Measurements from ENCODE around the gene SCAMP3.
"Not testable (repeated sequence)": the region's sequence is repeated elsewhere in the genome, so short reads cannot be mapped to it uniquely, and the experiment has no call there.

Gene SCAMP3

DNA sequence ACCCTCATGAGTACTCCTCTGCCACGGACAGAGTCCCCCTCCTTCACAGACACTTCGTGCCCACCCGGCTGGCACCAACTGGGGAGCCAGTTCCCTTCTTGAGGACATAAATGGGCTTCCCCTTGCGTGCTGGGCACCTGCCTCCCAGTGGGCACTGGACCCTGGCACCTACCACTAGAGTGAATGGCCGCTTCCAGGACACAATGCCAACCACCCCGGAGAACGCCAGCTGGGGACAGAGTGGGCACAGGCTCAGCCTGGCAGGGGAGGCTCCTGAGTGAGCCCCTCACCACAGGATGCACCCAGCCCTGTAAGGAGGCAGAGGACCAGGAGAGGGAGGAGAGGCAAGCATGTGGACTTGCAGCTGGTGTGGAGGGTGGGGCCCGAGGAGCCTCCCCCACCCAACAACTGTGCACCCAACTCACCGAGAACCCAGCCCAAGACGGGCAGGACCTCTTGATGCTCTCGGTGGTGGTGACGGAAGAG is 7.9 kb downstream of the SCAMP3 start:
- no peak for DNase-seq (ENCODE audit: low read depth)

DNA sequence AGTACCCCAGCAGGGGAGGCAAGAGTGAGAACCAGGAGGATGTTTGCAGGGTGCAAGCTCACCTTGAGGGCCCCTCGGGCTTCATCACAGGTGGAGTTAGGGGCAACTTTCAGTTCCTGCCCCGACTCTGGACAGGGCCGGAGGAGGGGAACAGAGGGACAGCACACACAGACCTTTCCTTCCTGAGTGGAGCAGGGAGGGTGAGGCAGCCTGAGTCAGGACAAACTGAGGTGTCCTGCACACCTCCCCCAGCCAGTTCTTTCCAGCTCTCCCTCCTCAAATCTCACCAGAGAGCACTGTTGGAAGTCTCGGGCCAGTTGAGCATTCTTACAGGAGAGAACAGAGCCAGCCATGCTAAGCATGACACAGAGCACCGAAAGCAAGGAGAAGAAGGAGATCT is 8.4 kb downstream of the SCAMP3 start:
- DNase-seq (ENCODE audit: low read depth): no peak

DNA sequence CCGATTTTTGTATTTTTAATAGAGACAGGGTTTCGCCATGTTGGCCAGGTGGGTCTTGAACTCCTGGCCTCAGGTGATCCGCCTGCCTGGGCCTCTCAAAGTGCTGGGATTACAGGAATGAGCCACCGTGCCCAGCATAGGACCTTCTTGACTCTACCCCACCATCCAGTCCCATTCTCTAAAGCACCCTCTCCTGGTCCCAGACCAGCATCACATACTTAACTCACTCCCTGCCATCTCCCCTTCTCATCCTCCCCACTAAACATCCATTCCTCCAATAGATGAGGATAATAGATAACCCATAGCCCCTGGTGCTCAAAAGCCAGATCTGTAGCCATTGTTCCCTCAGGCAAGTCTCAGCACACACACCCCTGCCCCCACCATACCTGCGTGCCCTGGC is 9.0 kb downstream of the SCAMP3 start:
- DNase-seq (ENCODE audit: low read depth): no peak

DNA sequence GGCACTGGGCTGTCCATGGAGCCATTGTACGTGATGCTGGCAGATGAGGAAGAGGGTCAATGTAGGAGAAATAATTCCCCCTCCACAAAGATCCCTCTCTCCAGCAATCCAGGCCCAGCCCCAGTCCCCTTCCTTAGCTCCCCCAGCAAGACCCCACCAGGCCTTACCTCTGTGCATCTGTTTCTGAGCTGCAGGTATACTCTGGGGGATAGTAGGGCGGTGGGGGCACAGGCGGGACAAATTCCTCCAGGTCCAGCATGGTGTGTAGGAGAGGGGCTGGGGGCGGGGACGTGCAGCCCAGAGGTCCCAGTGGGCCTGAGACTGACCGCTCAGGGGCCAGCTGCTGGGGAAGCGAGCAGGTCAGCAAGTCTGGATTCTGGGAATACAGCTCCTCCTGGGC is 10.6 kb downstream of the SCAMP3 start:
- no peak for DNase-seq (ENCODE audit: low read depth)

DNA sequence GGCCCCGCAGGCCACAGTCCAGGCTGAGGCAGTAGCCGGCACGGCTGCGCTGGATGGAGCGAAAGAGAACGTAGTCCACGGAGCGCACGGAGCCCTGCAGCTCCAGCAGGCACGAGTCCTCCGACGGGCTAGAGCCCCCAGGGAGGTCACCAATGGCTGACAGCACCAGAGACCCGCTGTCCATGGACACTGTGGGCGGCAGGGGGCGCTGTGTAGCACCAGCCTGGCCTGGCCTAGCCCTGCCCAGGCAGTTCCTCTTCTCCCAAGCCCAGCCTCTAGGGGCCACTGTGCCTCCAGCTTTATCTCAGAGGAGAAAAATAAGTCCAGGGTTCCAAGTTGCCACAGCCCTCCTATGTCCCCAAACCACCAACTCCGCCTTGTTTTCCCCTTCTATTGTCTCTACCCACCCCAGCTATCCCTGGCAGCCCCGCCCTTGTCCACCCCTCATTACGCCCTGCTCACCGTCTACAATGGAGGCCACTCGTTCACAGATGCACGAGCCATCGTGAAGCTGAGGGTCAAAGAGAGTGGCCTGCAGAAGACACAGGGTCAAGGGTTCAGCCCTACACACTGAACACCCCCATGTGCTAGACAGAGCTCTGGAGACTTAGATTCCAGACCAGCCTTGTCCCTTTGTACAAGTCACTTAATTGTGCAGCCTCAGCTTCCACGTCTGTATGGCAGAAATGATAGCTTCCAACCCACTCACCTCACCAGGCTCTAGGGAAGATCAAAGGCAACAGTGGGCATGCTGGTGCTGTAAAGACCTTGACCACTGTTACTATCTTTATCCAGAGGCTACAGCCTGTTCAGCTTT is 11.3 kb downstream of the SCAMP3 start:
- peak; percentile 52 for DNase-seq (ENCODE audit: low read depth)

DNA sequence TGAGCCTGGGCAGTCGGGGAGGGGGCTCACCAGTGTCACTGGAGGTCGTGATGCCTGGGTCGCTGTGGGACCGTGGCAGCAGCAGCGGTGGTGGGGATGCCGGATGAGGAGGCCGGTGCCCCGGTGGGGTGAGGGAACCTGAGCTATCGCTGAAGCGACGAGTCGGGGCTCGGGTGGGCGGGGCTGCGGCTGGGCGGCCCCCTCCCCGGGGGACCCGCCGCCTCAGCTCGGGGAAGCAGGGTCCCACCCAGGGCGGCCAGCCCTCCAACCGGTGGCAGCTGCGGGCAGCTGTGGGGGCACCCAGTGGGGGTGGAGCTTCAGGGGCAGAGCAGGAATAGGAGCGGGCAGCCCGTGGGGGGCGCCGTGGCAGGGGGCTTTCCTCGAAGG is 11.9 kb downstream of the SCAMP3 start:
- no peak for DNase-seq (ENCODE audit: low read depth)

DNA sequence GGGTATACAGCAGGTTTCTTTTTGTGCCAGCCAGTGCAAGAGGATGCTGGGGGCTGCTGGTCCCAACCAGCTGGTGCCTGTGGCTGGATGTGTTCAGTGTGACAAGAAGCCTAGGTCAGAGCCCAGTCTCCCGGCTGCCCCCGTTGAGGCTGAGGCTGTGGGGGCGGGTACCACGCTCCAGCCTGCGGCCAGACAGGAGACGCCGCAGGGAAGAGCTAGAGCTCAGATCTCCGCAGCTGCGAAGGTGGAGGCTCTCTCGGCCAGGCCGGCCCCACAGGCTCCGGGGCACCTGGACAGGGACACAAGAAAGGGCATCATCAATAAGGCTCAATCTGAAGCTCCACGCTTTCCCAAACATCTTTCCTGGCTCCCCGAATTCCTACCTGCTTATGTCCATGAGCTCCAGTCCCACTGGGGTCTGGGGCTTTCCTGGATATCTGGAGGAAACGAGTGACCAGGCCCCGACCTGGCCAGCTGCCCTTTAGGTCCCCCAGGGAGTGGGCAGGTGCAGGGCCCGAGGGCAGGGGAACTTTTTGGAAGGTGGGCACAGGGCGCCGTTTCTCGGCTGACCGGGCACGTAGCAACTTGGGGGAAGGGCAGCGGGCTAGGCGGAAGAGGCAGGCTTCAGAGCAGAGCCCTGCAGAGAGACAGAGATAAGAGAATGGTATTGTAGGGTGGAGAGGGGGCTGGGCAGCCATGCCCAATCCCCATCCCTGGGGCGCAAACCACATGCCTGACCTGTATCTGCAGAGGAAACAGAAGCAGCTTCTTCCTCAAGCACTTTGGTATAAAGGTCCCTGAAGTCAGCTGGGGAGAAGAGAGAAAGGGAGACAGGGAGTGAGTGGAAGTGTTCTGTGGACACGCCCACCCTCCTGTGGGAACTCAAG is 14.2 kb downstream of the SCAMP3 start:
- DNase-seq (ENCODE audit: low read depth): no peak

DNA sequence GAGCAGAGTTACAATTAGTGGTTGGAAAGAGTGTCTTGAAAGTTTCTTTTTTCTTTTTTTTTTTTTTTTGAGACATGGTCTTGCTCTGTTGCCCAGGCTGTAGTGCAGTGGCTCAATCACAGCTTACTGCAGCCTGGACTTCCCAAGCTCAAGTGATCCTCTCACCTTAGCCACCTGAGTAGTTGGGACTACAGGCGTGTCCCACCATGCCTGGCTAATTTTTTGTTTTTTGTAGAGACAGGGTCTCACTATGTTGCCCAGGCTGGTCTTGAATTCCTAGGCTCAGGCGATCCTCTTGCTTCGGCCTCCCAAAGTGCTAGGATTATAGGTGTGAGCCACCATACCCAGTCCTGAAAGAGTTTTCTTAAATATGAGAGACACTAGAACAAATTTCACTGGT is 15.4 kb downstream of the SCAMP3 start:
- not testable (repeated sequence) for DNase-seq (ENCODE audit: low read depth)

DNA sequence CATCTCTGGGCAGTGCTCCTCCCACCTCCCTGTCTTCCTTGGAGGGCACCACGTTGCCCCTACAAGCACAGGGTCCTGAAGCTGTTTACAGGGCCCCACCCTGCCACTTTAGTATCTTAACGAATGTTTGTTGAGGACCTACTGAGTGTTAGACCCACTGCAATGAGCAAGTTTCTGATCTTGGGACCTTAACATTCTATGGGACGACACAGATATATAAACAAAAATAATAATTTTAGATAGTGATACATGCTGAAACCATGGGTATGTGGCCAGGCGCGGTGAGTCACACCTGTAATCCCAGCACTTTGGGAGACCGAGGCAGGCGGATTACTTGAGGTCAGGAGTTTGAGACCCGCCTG is 17.0 kb downstream of the SCAMP3 start:
- no peak for DNase-seq (ENCODE audit: low read depth)

DNA sequence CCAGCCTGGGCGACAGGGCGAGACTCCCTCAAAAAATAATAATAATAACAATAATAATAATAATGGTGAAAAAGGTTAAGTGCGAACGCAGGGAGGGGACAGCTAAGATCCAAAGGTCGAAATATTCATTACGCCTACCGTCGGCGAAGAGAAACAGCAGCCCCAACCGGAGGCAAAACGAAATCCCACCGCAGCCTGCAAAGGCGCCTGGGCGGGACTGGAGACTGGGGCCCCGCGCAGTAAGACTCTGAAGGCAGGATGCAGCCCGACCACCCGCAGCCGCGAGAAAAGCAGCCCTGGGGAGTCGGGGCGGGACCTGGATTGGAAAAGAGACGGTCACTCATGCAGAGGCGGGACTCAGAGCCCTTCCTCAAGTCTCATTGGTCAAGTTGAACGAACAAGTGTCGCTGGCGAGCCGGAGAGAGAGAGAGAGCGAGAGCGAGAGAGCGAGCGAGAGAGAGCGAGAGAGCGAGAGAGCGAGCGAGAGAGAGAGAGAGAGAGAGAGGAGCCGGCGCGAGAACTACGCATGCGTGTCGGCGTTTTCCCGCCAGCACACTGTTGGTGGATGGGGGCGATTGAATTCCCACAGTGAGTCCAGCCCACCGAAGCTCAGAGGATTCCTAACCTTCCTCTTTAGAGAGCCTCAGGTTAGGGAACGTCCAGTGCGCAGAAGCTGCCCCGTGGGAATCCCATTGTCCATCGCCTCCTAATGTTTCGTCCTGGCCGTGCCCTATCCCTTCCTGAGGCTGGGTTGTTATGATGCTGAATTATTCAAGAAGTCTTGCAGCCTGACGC is 17.6 kb downstream of the SCAMP3 start:
- peak; percentile 97 for DNase-seq (ENCODE audit: low read depth)

DNA sequence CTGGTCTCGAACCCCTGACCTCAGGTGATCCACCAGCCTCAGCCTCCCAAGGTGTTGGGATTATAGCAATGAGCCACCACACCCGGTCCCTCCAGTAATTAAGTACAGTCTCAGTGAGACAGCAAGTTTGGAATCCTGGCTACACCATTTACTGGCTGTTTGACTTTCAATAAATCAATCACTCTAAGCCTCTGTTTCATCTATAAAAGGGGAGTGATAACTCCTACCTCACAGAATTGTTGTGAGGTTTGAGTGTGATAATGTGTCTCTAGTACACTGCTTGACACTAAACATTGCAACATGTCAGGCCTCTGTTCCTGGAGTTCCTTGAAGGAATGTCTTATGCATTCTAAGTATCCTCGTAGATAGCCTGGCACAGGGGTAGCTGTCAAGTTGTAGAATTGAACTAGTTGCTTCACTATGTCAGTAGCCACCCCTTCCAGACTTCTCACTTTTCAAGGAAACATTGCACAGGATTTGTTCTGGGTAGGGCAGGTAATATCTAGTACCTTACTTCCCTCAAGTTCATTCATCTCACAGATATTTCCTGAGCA is 19.3 kb downstream of the SCAMP3 start:
- DNase-seq (ENCODE audit: low read depth): no peak

DNA sequence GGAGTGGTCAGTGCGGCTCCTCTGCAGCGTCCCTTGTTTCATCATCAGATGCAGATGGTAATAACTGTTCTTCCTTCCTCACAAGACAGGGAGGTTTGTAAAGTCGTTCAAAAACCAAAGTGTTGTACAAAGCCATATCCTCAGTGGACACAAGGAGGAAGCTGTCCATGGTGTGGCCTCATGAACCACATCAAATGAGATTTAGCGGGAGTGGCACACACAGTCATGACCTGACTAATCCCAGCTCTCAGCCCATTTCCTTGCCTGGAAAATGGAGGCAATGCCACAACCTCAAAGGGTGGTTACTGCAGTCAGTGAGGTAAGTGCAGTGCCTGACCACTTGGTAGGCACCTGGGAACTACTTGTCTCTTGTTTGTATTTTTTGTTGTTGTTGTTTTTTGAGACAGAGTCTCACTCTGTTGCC is 20.3 kb downstream of the SCAMP3 start:
- DNase-seq (ENCODE audit: low read depth): no peak

DNA sequence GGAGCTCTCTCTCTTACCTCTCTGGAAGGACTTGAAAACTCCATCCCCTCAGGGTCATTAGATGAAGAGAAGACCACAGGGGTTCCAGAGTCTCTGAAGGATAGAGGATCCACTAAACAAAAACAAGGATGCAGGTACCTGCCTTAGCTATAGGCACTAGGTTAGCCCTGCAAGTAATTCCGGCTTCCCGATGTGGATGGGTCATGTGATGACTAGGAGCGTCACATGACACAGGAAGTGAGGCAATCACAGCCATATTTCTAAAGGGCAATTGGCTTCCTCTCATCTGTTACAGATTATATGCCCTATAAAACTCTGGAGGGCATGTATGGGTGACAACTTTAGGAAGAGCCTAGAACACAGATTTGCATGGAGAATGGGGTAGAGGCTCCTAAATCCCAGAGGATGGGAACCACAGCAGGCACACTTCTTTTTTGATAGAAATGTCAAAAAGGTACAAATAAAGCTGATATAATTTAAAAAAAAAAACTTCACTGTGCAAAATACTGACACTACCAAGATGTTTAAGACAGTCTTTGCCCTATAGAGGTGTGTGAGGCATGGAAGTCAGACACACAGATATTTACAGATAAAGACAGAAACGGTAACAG is 21.0 kb downstream of the SCAMP3 start:
- peak; percentile 75 for DNase-seq (ENCODE audit: low read depth)

DNA sequence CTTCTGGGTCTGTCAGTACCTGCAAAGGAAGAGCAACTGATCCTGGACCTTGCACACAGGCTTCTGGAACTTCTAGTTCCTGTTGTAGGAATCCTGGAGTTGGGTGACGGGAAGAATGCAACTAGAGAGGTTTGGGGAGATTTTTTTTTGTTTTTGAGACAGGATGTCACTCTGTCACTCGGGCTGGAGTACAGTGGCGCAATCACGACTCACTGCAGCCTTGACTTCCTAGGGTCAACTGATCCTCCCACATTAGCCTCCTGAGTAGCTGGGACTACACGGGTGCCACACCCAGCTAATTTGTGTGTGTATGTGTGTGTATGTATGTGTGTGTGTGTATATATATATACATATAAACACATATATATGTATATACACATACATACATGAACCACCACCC is 25.7 kb downstream of the SCAMP3 start:
- DNase-seq (ENCODE audit: low read depth): no peak

DNA sequence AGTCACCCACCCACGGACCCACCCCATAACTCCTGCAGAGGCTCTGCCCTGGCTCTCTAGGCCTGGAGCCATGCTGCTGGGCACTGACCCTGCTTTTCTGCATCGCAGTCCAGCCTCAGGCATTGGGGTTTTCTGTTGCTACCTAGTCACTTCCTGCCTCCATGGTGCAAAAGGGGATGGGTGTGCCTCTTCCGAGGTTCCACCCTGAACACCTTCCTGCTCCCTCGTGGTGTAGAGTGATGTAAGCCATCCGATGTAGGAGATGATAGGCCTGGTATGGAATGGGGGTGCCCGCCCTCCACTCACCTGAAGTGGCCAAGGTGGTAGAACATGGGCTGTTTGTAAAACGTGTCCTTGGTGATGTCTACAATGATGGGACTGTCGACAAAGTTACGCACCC is 26.8 kb downstream of the SCAMP3 start:
- DNase-seq (ENCODE audit: low read depth): not testable (repeated sequence)

DNA sequence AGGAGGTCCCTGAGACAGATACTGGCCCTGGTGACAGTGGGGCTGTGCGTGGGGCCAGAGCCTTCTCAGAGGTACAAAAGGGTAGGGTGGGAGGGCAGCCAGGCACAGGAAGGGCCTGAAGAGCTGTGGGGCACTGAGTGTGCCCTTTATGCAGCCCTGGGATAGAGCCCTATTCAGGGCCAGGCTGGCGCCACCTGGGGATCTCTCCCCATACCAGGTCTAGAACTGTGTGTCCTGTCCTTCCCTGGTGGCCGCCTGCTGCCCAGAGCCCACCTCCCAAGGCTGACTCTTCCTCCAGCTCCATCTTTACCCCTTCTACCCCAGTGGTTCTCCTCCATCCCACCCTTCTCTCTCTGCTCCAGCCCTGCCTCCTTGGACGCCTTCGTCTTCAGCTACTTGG is 28.7 kb downstream of the SCAMP3 start:
- not testable (repeated sequence) for DNase-seq (ENCODE audit: low read depth)

DNA sequence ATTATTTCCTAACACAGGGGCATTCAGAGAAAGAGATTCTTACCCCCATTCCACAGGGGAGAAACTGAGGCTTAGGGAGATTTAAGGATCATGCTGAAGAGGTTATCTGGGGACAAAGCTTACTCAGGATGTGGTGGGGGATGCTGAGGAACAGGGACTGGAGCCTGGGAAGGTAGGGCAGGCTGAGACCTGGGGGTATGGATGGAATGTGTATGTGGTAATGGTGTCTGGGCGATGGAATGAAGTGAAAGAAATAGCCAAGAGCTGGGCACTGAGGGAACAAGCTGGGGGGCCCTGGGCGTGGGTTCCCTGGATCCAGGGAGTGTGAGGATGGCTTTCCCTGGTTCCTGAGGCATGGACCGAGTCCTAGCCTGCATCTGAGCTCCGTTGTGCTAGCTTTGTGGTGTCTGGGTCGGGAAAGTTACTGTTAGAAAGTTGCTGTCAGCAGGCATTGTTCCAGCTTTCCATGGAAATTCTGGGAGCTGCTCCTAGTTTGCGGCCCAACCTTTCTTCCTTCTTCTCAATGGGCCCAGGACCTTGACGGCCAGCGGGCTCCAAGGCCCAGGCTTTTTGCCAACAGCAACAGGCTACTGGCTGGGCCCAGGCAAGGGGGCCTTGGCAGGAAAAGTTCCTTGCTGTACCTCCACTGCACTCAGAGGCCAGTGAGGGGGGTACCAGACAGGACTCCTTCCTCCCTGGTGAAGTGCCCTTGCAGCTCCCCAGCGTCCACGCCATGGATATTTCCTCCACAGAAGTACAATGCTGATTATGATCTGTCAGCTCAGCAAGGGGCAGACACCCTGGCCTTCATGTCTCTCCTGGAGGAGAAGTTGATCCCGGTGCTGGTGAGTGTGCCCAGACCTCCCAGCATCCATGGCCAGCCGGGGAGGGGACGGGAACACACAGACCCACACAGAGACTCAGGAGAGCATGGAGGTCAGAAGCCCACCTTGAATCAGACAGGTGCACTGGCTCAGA is 29.9 kb downstream of the SCAMP3 start:
- DNase-seq (ENCODE audit: low read depth): not testable (repeated sequence)

DNA sequence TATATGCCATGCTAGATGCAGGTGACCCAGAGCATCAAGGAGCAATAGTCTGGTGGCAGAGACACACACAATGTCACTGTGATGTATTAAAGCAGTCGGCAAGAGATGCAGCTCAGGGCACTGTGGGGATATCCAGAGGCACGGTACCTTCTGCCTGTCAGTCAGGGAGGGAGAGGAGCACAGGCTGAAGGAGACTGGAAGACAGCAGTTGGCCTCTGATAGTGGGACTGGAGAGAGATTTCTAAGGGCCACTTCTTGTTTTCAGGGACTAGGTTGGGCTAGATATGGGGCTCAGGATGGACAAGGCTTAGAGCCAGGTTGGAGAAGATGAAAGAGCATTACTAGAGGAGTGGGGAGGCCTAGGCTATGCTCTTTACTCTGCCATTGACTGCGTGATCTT is 30.9 kb downstream of the SCAMP3 start:
- not testable (repeated sequence) for DNase-seq (ENCODE audit: low read depth)

DNA sequence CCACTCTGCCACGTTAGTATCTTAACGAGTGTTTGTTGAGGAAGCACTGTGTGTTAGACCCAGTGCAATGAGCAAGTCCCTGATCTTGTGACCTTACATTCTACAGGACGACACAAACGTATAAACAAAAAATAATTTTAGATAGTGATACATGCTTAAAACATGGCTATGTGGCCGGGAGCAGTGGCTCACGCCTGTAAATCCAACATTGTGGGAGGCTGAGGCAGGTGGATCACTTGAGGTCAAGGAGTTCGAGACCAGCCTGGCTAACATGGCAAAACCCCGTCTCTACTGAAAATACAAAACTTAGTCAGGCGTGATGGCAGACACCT is 34.1 kb downstream of the SCAMP3 start:
- DNase-seq (ENCODE audit: low read depth): no peak
